GM18861 (cell line): ENCODE measurements around the gene ELMO1.

Experiments
- ATAC-seq: cut with Tn5 transposase; IDR thresholded peaks from one replicate; pipeline ENCODE4 v1.9.1; 2021; ENCODE audit not compliant: unreplicated experiment

ELMO1 gene

DNA sequence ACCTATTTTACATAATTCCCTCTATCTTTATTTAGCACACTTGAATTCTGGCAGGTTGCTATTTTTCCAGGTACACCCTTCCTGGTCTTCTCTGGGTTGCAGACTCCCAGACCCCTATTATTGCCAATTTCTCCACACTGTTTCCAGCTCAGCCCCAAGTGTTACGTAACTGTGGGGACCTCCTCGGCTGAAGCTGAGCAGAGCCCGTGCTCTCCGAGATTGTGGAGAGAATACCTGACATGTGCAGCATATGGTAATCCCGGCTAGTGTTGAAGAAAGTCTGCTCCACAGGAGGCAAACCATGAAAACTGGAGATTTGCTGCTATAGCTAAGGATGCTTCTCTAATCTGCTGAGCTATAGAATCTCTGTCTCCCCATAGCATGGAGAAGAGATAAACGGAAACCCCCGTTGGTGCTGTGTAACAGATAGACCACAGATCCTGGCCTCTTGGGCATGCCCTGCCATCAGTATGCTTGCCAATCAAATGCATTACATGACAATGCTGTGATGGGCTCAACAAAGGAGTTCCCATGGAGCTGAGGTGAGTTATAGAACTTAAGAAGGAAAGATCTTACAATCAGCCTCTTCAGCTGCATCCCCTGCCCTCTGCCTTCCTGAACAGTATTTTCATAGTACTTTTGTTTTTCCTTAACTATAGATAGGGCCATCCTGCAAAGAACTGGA, 579.8 kb downstream of the ELMO1 start:
- no peak for ATAC-seq

DNA sequence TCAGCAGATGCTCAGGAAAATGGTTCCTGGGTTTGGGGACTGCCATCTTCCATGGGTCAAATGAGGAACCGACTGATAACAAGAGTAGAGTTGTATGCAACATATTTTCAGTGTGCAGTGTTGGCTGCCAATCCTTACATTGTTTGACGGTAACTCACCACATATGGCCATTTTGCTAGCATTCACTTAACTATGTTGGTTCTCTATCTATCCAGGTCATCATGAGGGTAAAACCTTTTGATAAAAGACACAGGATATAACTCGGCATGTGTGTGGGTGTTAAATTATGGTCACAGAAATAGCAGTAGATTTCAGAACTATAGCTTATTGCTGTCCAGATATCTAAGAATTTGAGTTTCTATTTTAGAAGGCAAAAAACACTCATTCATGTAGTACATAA, 583.6 kb downstream of the ELMO1 start:
- no peak for ATAC-seq

DNA sequence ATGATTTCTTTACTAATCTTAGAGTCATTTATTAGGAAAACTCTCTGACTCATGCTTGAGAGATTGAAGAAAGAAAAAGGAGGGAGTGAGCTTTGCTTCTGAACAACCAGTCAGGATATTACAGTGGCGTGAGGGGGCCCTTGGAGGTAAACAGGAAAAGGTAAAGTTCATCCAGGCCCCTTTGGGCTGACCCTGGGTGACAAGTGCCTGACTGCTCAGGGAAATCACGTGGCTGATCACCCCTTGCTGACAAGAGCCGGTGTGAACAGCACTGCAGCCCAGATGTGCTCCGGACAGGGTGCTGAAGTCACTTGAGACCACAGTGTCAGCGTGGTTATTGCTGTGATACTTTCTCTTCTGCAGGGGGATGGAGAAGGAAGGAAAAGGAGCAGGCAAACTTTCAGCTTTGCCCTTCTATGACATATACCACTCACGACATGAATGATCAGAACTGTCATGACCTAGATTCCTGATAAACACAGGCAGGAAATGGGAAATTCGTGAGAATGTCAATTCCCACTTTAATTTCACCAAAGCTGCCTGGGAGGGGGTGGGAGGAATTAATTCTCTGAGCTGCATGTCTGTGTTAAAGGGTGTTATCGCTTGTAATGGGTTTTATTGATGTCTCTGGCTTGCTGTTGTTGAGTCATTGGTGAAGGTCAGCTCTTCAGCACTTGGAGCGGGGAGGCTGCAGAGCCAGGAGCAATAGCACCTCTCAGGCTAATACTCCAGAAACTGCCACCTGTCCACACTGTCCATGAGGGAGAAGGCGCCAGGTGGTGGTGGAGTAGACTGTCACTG, 584.6 kb downstream of the ELMO1 start:
- ATAC-seq = no peak

DNA sequence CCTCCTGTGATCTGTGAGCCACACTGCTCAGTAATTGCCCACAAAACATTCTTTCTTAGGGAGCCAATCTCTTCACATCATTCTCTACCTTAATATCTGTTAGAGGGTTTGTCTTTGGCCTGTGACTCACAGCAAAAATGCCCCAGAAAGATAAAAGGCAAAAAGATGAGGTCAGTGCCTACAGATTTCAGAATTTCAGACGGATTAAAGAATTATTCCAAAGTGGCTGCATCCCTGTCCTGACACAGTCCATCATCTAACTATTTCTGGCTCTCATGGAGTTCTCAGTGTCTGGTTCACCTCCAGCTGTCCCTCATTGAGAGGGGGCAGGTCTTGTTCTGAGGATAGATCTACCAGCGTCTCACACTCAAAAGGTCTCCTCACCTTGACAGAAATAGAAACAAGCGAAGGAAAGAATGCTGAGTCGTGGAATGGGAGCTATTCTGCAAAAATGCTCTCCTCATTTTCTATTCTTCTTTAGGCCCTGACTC, 585.8 kb downstream of the ELMO1 start:
- no peak for ATAC-seq

DNA sequence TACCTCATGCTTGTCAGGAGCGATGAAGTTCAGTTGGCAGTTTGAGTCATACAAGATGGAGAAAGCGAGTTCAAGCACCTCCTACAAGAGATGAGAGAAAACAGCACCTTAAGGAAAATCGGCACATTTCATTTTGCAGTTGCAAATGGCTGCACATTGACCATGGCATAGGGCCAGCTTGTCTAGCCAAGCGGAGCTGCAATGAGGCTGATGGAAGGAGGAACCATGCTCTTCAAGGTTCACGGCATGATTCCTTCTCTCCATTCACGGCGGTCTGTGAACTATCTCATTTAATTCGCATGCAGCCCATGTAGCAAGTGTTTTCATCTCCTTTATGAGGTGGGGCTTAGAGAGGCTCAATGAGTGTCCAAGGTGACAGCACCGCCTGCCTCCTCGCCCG, 587.0 kb downstream of the ELMO1 start:
- no peak for ATAC-seq

DNA sequence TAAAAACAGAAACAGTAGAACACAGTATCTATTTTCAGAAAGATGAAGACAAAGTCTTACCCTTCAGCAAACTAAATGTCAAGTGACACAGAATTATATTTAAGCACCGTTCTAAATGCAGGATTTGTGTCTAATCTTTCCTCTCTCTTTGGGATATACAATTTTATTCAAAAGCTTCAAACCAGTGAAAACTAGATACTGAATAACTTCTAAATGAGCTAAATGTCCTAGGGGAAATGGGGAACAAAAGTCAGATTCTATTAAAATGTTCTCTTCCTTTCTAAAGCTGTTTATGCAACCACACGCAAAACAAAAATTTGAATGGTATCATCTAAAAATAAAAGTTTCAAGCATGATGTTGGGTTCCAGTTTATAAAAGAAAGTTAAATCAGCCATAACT, 588.0 kb downstream of the ELMO1 start:
- ATAC-seq = no peak

DNA sequence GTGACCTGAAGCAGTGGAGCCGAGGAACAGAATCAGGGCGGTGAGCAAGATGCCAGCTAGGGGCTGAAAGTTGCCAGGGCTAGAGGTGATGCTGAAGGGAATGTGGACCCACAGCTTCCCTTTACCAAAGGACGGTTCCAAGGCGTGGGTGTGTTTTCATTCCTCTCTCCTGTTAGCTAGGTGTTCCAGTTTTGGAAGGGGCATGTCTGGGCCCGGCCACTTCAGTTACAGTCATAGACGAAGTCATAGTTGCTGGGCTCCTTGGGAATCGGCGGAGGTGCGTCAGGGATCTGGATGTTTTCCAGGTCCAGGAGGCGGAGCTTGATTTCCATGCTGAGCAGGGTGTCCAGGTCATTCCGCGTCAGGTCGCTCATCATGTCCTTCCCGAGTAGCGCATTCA, 593.3 kb downstream of the ELMO1 start:
- no peak for ATAC-seq

DNA sequence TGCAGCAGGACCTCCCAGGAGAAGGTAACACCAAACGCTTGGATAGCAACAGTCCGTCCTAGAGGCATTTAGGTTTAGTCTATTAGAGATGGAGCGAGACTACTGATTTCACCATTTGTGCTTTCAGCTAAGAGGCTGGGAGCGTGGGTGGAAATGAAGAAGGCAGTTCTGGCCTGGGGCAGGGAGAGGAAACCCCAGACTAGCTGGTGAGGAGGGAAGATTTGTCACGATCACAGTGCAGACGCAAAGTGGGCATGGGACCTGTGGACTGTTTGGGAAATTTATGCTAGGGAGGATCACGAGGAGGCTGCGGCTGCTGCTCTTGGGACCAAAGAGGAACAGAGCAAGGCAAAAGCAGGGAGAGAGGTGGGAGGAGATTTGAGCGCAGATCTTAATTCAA, 594.0 kb downstream of the ELMO1 start:
- ATAC-seq = no peak

DNA sequence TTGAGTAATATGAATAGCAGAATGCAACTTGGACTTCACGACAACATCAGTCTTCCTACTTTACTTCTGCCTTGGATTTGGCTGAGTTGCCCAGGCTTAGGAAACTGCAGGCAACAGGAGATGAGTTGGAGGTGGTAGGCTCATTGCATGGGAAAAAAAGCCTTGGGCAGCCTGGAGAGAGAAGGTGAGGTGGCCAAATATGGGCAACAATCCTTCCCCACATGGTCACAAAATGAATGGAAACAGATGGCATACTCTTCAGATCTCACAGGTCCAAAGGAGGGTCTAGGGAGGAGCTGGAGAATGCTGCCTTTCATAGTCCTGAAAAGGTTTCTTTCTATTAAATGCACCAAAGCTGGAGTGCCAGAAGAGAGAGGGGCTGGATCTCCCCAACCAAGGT, 595.7 kb downstream of the ELMO1 start:
- ATAC-seq = no peak

DNA sequence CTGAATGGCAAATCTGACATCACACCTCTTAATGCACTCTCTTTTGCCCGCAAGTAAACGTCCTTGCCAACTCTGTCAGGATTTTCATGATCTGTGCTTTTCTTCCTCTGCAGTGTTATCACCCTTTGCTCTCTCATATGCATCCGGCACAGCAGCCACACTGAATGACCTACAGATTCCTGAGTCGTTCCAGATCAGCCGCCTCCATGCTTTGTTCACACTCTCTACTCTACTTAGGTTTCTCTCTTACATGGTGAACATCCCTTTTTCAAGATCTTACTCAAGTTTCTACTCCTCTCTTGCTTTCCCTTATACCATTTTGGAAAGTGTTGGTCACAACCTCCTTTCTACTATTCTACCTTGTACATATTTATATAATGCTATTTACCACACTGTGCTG, 596.6 kb downstream of the ELMO1 start:
- ATAC-seq = no peak

DNA sequence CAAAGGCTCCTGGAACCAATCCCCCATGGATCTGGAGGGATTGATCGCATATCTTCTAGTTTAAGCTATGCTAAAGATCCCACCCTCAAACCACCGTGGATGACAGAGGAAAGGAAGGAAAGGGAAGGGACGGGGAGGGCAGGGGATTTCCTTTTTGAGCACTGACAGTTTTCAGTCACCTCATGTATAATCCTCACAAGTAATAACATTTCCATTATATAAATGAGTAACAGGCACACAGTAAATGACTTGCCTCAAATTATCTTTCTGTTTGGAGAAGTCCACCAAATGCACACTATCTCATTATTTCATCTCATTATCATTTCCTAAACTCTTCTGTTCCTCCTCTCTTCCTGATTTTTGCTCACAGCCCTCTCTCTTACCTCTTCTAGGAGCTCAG, 597.3 kb downstream of the ELMO1 start:
- no peak for ATAC-seq

DNA sequence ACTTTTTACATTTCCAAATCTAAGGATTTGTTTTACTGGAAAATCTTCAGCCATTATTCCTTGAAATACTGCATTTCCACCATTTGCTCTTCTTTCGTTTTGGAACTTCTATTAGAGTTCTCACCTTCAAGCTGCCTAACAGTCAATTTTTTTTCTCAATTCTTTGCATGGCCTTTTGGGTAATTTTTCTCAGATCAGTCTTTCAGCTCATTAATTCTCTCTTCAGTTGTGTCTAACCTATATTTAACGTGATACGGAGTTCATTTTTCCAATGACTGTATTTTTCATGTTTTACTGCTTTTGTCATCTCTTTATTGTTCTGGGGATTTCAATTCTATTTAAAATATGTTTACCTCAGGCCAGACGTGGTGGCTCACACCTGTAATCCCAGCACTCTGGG, 600.7 kb downstream of the ELMO1 start:
- ATAC-seq = no peak

DNA sequence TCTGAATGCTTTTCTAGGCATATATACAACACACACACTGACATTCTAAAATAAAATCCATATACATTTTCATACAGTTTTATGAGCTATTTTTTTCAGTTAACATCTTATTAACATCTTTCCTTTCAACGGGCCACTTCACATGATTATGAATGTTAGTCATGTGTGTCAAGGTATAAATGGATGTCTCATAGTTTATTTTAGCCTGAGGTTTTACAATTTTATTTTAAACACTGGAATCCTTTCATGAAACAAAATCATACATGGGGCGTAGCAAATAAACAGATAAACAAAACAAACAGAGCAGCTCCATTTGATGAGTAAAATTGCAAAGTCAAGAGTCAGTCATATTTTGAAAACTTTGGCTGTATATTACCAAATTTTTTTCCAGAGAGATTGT, 604.3 kb downstream of the ELMO1 start:
- ATAC-seq = no peak

DNA sequence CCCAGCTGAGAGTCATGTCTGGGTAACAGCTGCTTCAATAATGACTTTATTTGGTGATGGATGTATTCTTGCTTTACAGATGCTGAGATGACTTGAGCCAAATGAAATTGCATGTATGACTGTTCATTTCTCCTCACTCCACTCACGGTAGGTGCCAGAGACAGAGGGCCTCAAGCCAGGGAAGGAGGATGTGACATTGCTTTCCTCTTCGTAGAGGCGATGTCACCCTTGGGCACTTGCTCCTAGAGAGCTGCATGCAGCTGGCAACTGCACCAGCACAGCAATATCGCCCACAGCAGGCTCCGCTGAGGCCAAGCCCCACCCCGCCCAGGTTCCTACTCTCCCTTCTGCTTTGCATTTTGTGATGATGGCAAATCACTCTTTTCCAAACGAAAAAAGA, 607.8 kb downstream of the ELMO1 start:
- ATAC-seq = no peak

DNA sequence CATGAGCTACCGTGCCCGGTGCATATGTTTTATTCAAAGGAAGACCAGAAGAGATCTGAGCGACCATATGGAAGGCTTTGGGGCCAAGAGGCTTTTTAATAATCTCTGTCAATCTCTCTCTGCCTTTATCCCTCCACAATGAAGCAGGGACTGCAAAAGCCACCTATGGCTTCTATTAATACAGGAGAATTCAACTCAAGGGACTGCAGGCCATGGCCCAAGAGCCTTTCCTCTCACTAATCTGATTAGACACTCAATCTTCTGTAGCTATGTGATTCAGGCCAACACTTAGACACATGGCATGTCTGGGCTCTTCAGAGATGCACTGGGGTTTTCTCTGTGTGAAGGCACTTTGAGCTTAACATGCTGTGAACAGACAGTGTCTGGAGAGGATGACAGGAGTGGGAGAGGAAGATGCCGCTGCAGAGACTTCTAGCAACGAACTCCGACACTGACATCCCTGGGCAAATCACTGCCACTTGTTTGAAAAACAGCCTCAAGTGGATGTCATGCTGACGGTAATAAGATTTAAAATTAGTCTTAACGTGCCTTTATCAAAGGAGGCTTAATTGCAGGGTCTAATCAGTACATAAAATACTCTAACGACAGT, 609.9 kb downstream of the ELMO1 start:
- no peak for ATAC-seq

DNA sequence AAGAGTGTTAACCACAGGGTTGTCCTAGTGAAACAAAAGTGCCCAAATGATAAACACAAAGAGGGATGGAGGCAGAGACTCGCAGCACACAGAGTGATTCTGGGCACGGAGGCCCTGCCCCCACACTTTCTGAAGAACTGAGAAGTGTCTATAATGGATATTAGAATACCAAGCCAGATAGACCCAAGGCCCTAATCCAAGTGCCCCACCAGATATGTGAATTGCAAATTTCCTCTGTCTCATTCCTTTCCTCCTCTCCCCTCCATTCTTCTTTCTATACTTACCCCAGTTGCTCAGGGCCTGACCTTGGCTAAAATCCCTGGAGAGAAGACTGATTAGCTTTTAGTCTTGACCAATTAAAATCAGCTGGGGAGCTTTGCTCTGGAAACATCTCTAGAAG, 617.6 kb downstream of the ELMO1 start:
- no peak for ATAC-seq

DNA sequence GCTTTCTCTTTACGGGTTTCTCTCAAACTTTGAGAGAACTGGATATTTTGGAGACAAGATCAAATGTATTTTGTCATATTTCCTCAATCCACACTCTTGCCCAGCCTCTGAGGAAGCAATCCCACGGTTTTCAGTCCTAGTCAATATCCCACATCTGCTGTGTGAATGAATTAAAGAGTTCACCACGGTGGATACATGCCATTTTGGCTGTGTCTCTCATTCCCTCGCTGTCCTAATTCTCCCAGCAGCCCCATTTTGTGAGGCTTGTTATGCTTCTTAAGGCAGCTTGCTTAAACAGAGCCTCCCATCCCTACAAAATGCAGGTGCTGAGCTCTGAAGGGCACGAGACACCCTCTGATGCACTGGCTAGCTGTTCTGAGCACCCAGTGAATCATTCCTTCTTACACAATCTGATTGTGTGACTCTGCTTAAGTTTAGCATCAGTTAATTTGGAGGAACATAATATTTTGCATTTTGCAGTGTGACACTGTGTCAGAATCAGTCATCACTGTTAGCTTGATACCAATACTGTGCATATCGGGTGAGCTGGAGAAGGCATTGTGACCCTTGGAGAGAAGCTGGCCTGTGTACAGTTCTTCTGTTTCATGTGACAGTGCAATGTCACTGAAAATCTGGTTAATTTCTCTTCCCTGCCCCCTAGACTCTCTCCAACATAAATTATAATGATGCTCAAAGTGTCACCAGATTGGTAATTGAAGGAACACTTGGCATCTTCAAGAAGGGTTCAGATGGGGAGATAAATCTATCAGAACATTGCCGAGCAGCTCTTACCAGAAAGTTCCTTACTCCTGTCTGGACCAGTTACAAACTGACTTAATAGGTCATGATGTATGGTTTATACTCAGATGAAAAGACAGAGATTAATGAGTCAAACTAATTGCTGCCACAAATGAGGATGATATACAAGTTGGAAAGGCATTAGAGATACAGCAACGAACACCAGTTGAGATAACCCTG, 620.6 kb downstream of the ELMO1 start:
- ATAC-seq = no peak

DNA sequence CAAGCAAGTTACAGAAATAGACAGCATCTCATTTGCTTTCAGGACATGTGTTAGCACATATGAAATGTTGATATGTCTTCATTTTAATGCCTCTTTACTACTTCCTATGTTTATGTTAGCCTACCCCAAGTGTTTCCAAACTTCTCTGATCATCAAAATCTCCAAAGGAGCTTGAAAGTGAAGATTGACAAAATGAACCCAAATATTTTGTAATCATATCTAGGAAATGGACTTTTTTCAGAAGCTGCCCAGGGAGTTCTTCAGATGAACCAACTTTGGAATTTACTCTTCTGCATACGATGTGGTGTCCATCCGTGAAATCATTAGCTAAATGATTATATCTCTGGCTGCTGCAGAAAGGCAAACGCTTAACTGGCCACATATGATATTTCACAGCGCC, 623.2 kb downstream of the ELMO1 start:
- no peak for ATAC-seq

DNA sequence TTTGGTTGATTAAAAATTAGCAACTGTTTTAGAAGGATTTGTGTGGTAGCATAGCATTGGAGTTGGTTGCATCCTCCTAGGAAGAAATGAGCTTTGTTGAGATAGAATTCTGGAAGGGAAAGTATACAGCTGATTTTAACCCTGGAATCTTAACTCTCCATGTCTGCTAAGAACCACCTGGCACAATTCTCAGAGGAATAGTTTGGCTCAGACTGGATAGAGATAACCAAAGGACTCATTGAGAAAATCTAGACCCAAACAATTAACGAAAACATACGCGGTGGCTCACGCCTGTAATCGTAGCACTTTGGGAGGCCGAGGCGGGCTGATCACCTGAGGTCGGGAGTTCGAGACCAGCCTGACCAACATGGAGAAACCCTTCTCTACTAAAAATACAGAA, 625.3 kb downstream of the ELMO1 start:
- ATAC-seq = no peak

DNA sequence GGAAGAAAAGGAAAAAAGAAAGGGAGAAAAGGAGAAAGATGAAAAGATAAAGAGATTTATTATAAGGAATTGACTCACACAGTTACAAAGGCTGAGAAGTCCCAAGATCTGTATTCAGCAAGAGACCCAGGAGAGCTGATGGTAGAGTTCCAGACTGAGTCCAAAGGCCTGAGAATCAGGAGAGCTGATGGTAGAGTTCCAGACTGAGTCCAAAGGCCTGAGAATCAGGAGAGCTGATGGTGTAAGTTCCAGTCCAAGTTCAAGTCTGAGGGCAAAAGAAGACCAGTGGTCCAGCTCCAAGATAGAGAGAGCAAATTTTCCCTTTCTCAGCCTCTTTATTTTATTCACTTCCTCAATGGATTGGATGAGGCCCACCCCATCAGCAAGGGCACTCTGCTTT, 627.0 kb downstream of the ELMO1 start:
- ATAC-seq = no peak
